Right lobe of liver (tissue), 6 donors: Measurements from ENCODE around the gene KIF6. TPM values are rescaled to one million over a fixed set of nuclear protein-coding genes. Genes with fewer than 3 reads are reported as not detected.

Source experiments
- ATAC-seq, 4 donors: fragments of 200-7000 bp; cut with Tn5 transposase; one replicate each; pipeline ENCODE4 v1.9.1; 2020; ENCODE audit warnings: mild to moderate bottlenecking in 4 of 4, moderate library complexity in 4 of 4
- DNase-seq, 3 donors: peaks; one replicate each; pipeline ENCODE4 v3.0.0-alpha.2; 2020
- H3K27ac ChIP-seq, 3 donors: fragments of 200-600 bp; one replicate each; pipeline ENCODE4 v1.8.0; 2022
- H3K27me3 ChIP-seq, 2 donors: fragments of 200-600 bp; one replicate each; pipeline ENCODE4 v1.8.0; 2022
- H3K36me3 ChIP-seq, 4 donors: fragments of 200-600 bp; sonication (generic) in 1 of 4; one replicate each; pipeline versions ENCODE4 v1.5.1 to v1.8.0; 2017 to 2022; ENCODE audit warnings: control low read depth in 1 of 4
- H3K4me1 ChIP-seq, 4 donors: fragments of 200-600 bp; sonication (generic) in 1 of 4; one replicate each; pipeline versions ENCODE4 v1.5.1 to v1.8.0; 2017 to 2022; ENCODE audit warnings: control low read depth in 1 of 4
- H3K4me3 ChIP-seq, 3 donors: fragments of 200-600 bp; one replicate each; pipeline ENCODE4 v1.8.0; 2022
- H3K9me3 ChIP-seq, 4 donors: fragments of 200-600 bp; sonication (generic) in 1 of 4; one replicate each; pipeline versions ENCODE4 v1.5.1 to v1.8.0; 2017 to 2022; ENCODE audit warnings: control low read depth in 1 of 4
- CTCF ChIP-seq, 4 donors: fragments of 200-600 bp in 3 of 4; fragments of 450-650 bp in 1 of 4; IDR thresholded peaks; one replicate each; pipeline versions ENCODE4 v1.5.1 to v1.8.0; 2016 to 2022; ENCODE audit warnings: antibody characterized with exemption in 4 of 4, mild to moderate bottlenecking in 2 of 4
- POLR2A ChIP-seq: fragments of 450-650 bp; IDR thresholded peaks from one replicate; pipeline ENCODE4 v1.6.1; 2017; ENCODE audit warnings: antibody characterized with exemption, mild to moderate bottlenecking
- WGBS: methylation state at CpG from one replicate; pipeline ENCODE4 v1.1.6; 2018; ENCODE audit warnings: low coverage, low lambda C conversion rate; ENCODE audit not compliant: insufficient coverage; ENCODE audit errors: missing lambda C conversion rate; 5-methylcytosine and 5-hydroxymethylcytosine counted together
- intact Hi-C, 2 donors: fragments of 100-400 bp; cut with DNase I; formaldehyde crosslinking; loops; one replicate each; pipeline versions ENCODE4 v1.11.2 to v1.14.1; 2022
- total RNA-seq, 6 experiments: library from RNA; depleted of rRNA in 2 of 6; stranded (reverse); fragments of >200 nt in 2 of 6; fragmentation: NEBNext Ultra II Directional in 3 of 6; extraction: Animal tissue kit (Norgen Biotek cat#: 25700) in 3 of 6; gene quantifications; one replicate each; pipeline versions ENCODE4 v1.1.0 to v1.2.4, GENCODE V29; 2016 to 2023
- donor health status: DM: no; HTN: yes; CAD: no.
- donor health status: DM: no; HTN: no; CAD: no.
- donor health status: DM: no; HTN: no; CAD: no.
- donor health status: DM: no; HTN: yes; CAD: no.
- donor health status: DM: no; HTN: yes; CAD: no.

Gene KIF6
- total RNA-seq, 6 experiments from 2014 or later = 0.18 to 0.83 (median 0.37) TPM; not detected in 2

DNA sequence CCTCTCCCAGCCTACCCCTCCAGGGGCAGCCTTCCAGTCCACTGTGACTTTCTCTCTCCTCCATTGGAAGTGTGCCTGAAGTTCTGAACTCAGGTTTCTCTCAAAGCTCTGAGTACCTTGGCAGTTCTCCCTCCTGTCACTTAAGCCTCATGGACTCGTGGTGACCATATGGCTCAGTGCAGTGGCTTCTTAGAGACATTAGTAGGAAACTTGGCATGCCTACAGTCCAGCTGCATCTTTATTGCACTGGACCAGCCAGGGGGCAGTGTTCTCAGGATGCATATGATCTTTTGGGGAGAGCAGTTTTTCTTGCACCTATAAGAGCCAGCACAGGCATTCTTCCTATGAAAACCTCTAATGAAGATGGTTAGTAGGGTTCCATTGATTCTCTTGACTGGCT lies 355.2 kb downstream of the KIF6 start:
- no peaks in the 10 kb centered on the region for H3K9me3 ChIP-seq
- intact Hi-C loops = loop anchor here in 1 of 2 donors (10.0 kb wide), 2 partner anchors 535 to 935 kb away; no protein-coding TSS in a partner anchor
- H3K4me3 ChIP-seq = no peak overlapping the region
- TF ChIP-seq POLR2A (no peak), CTCF (IDR thresholded peaks at IDR 0.05) (peak in 2 of 4 donors; percentile 30 to 37)
- H3K4me1 ChIP-seq = peaks cover 0 to 5% (median 0%) of the 10 kb centered on the region in 4 donors
- WGBS = 9% methylated on average over 1 of the region's 1 CpG
- H3K36me3 ChIP-seq = no peaks in the 10 kb centered on the region
- H3K27me3 ChIP-seq = no peaks in the 10 kb centered on the region
- DNase-seq (no peak), ATAC-seq (no peak)
- no peak overlapping the region for H3K27ac ChIP-seq

GRCh38 chr6:39367700-39368099 lies 357.5 kb downstream of the KIF6 start:
- intact Hi-C loops = loop anchor here in 1 of 2 donors (10.0 kb wide), 2 partner anchors 537 to 937 kb away; no protein-coding TSS in a partner anchor
- ATAC-seq (no peak), DNase-seq (no peak)
- H3K4me1 ChIP-seq = no peaks in the 10 kb centered on the region
- no peaks in the 10 kb centered on the region for H3K9me3 ChIP-seq
- H3K27ac ChIP-seq = no peak overlapping the region
- 87% methylated on average over 3 of the region's 3 CpGs for WGBS
- no peaks in the 10 kb centered on the region for H3K36me3 ChIP-seq
- TF ChIP-seq CTCF (IDR thresholded peaks at IDR 0.05) (no peak), POLR2A (no peak)
- H3K4me3 ChIP-seq = no peak overlapping the region
- no peaks in the 10 kb centered on the region for H3K27me3 ChIP-seq

- ATAC-seq = no peak
- intact Hi-C loops = loop anchor here in 1 of 2 donors (10.0 kb wide), 2 partner anchors 538 to 938 kb away; no protein-coding TSS in a partner anchor
- H3K27me3 ChIP-seq = no peaks in the 10 kb centered on the region
Observed at GRCh38 chr6:39366931-39367618, 358.1 kb downstream of the KIF6 start.

GRCh38 chr6:39365281-39366074 lies 359.7 kb downstream of the KIF6 start:
- intact Hi-C loops = loop anchor here in 1 of 2 donors (10.0 kb wide), 2 partner anchors 539 to 939 kb away; no protein-coding TSS in a partner anchor
- peak in 1 of 3 donors; percentile 29 for DNase-seq
- no peak overlapping the region for H3K4me3 ChIP-seq
- WGBS = 67% methylated on average over 2 of the region's 13 CpGs
- H3K9me3 ChIP-seq = no peaks in the 10 kb centered on the region
- ATAC-seq = no peak
- H3K4me1 ChIP-seq = no peaks in the 10 kb centered on the region
- H3K27ac ChIP-seq = no peak overlapping the region
- no peaks in the 10 kb centered on the region for H3K27me3 ChIP-seq
- no peaks in the 10 kb centered on the region for H3K36me3 ChIP-seq
- TF ChIP-seq CTCF (IDR thresholded peaks at IDR 0.05) = no peak
- TF ChIP-seq POLR2A = no peak

More at GRCh38 chr6:39366931-39367618, 358.1 kb downstream of the KIF6 start:
- Histone ChIP-seq H3K27ac (no peak overlapping the region), H3K36me3 (no peaks in the 10 kb centered on the region), H3K4me3 (no peak overlapping the region), H3K9me3 (no peaks in the 10 kb centered on the region), H3K4me1 (no peaks in the 10 kb centered on the region)
- DNase-seq = no peak
- 53% methylated on average over 2 of the region's 9 CpGs for WGBS
- TF ChIP-seq POLR2A (no peak), CTCF (IDR thresholded peaks at IDR 0.05) (no peak)
